Endothelial cell of umbilical vein (primary cell): ENCODE results near the gene CRHR2. TPM values are rescaled to one million over a fixed set of nuclear protein-coding genes. Genes with fewer than 3 reads are reported as not detected.

ENCODE experiments used
- BruUV-seq: library from RNA; stranded (reverse); fragments of 400-500 nt; replicated peaks from 2 replicates; lab custom pipeline; 2021; lab: Mats Ljungman, UMichigan
- CTCF ChIA-PET: fragments of 300-600, 350-600 bp; sonication (Branson Sonifier 250); formaldehyde crosslinking; loops from one replicate; lab custom pipeline; 2021; ENCODE audit warnings: antibody characterized with exemption, inconsistent platforms; lab: Charles Lee
- POLR2A ChIA-PET: fragments of 300-600, 350-600 bp; sonication (Branson Sonifier 250); formaldehyde crosslinking; loops from one replicate; lab custom pipeline; 2021; ENCODE audit warnings: antibody characterized with exemption, inconsistent platforms; lab: Charles Lee
- DNase-seq: peaks from one replicate; pipeline ENCODE4 v3.0.0-alpha.2; 2011; ENCODE audit warnings: low read depth, low spot score
- FAIRE-seq: peaks from 2 replicates; lab custom pipeline; 2011; peaks lifted over from hg19 to GRCh38; lab: Jason Lieb, UNC
- H2AFZ ChIP-seq: 2 replicates; pipeline ENCODE4 v1.6.0; 2012; ENCODE audit warnings: low read depth, low read length, control low read depth, inconsistent platforms
- H3K27ac ChIP-seq: 2 replicates; pipeline ENCODE4 v1.5.1; 2011; ENCODE audit warnings: low read depth, mild to moderate bottlenecking, control low read depth, low read length, moderate library complexity; ENCODE audit not compliant: insufficient read depth
- H3K27me3 ChIP-seq, 2 experiments: 2 replicates each; pipeline versions ENCODE4 v1.6.0 to v1.6.1; 2011; ENCODE audit warnings: low read length in 2 of 2, mixed read lengths in 1 of 2; ENCODE audit not compliant: control insufficient read depth in 2 of 2, insufficient read depth in 2 of 2
- H3K36me3 ChIP-seq, 2 experiments: 2 replicates in 1 of 2; 3 replicates in 1 of 2; pipeline ENCODE4 v1.5.1; 2011; ENCODE audit warnings: low read length in 2 of 2, mild to moderate bottlenecking in 1 of 2, moderate library complexity in 1 of 2; ENCODE audit not compliant: control insufficient read depth in 2 of 2, insufficient read depth in 2 of 2; ENCODE audit errors: extremely low read depth in 1 of 2
- H3K4me1 ChIP-seq: 3 replicates; pipeline ENCODE4 v1.5.1; 2011; ENCODE audit warnings: mild to moderate bottlenecking, low read length; ENCODE audit not compliant: control insufficient read depth, insufficient read depth; ENCODE audit errors: extremely low read depth
- H3K4me2 ChIP-seq: 2 replicates; pipeline ENCODE4 v1.6.1; 2011; ENCODE audit warnings: low read length, control low read depth, mixed read lengths; ENCODE audit not compliant: insufficient read depth
- H3K4me3 ChIP-seq, 3 experiments: fragments of 200-600 bp in 1 of 3; sonication (generic), shearing (Covaris generic) in 1 of 3; replicated peaks in 1 of 3; 2 replicates each; pipeline ENCODE4 v1.5.1; 2011 to 2016; ENCODE audit warnings: control low read depth in 3 of 3, low read length in 3 of 3, mild to moderate bottlenecking in 2 of 3, inconsistent platforms in 1 of 3, low read depth in 1 of 3, moderate library complexity in 1 of 3; ENCODE audit not compliant: insufficient read depth in 1 of 3
- H3K79me2 ChIP-seq: 2 replicates; pipeline ENCODE4 v1.6.0; 2012; ENCODE audit warnings: low read length, inconsistent platforms; ENCODE audit not compliant: control insufficient read depth, insufficient read depth
- H3K9ac ChIP-seq: replicated peaks from 2 replicates; pipeline ENCODE3; 2011; ENCODE audit warnings: low read length, control low read depth; ENCODE audit not compliant: insufficient read depth; ENCODE audit errors: extremely low read depth
- H3K9me1 ChIP-seq: replicated peaks from 3 replicates; pipeline ENCODE4 v1.6.0; 2011; ENCODE audit warnings: mild to moderate bottlenecking, low read length; ENCODE audit not compliant: control insufficient read depth, insufficient read depth; ENCODE audit errors: extremely low read depth
- H3K9me3 ChIP-seq: replicated peaks from 2 replicates; pipeline ENCODE4 v1.5.1; 2012; ENCODE audit warnings: low read length, inconsistent platforms; ENCODE audit not compliant: control insufficient read depth, insufficient read depth
- H4K20me1 ChIP-seq: replicated peaks from 2 replicates; pipeline ENCODE3; 2011; ENCODE audit warnings: mild to moderate bottlenecking, low read length; ENCODE audit not compliant: control insufficient read depth, insufficient read depth; ENCODE audit errors: extremely low read depth
- CTCF ChIP-seq, 2 donors: IDR thresholded peaks; 1 replicate in 1 of 2; 2 replicates in 1 of 2; pipeline ENCODE4 v1.5.1; 2011; ENCODE audit warnings: low read length in 2 of 2, mild to moderate bottlenecking in 2 of 2, moderate library complexity in 2 of 2, control low read depth in 1 of 2, inconsistent platforms in 1 of 2, low read depth in 1 of 2; ENCODE audit not compliant: insufficient read depth in 1 of 2; ENCODE audit errors: extremely low read depth in 1 of 2
- EZH2 ChIP-seq: IDR thresholded peaks from 2 replicates; pipeline ENCODE4 v1.6.1; 2012; ENCODE audit warnings: borderline replicate concordance, low read depth, mild to moderate bottlenecking, moderate library complexity, low read length, inconsistent platforms; ENCODE audit not compliant: severe bottlenecking
- FOS ChIP-seq: IDR thresholded peaks from 2 replicates; pipeline ENCODE4 v1.6.1; 2011; ENCODE audit warnings: mild to moderate bottlenecking, low read length, moderate library complexity, borderline replicate concordance; ENCODE audit not compliant: insufficient read depth
- GATA2 ChIP-seq: IDR thresholded peaks from 2 replicates; pipeline ENCODE4 v1.7.0; 2011; ENCODE audit warnings: low read depth, mild to moderate bottlenecking, moderate library complexity, mixed read lengths, low read length; ENCODE audit not compliant: insufficient read length, insufficient read depth
- JUN ChIP-seq: IDR thresholded peaks from 2 replicates; pipeline ENCODE4 v1.6.1; 2011; ENCODE audit warnings: borderline replicate concordance, low read depth; ENCODE audit not compliant: insufficient read length, insufficient read depth
- MYC ChIP-seq: IDR thresholded peaks from one replicate; pipeline ENCODE4 v1.6.1; 2011; ENCODE audit warnings: mild to moderate bottlenecking, low read depth, low read length
- POLR2A ChIP-seq: IDR thresholded peaks from 2 replicates; pipeline ENCODE4 v1.6.1; 2012; ENCODE audit warnings: low read depth, mild to moderate bottlenecking, control low read depth, low read length
- POLR2AphosphoS5 ChIP-seq: IDR thresholded peaks from 2 replicates; pipeline ENCODE4 v1.6.1; 2012; ENCODE audit warnings: low read depth, mild to moderate bottlenecking, control low read depth, low read length, moderate library complexity; ENCODE audit not compliant: insufficient read depth
- dilution Hi-C: fragments of 300-500 bp; cut with MboI; formaldehyde crosslinking; loops from one replicate; pipeline ENCODE4 v1.15.0; 2019; ENCODE audit warnings: low sequenced_read_pairs; ENCODE audit not compliant: extremely low pct_ligation_motif_present
- intact Hi-C: fragments of 100-400 bp; cut with micrococcal nuclease; formaldehyde crosslinking; loops from one replicate; pipeline ENCODE4 v1.10.0; 2022
- polyA plus RNA-seq, 4 experiments: library from polyadenylated mRNA; depleted of rRNA in 3 of 4; stranded (reverse) in 3 of 4; unstranded in 1 of 4; fragments of >200 nt; gene quantifications; 2 replicates each; pipeline versions ENCODE4 v1.2.1 to v1.2.3, GENCODE V29; 2011 to 2012; ENCODE audit warnings: missing spikeins in 1 of 4
- total RNA-seq: library from RNA; stranded (reverse); gene quantifications from 2 replicates; pipeline ENCODE4 v1.2.3, GENCODE V29; 2021
- TF ChIP-seq, protein P1 (sequence below): IDR thresholded peaks from 2 replicates; pipeline ENCODE4 v1.6.1; 2011; ENCODE audit not compliant: insufficient read depth, insufficient read length

CRHR2 gene
- total and polyA plus RNA-seq, 2 donors (not counting 3 experiments of a cell fraction or from before 2014, with no cell fraction given) = not detected

DNA sequence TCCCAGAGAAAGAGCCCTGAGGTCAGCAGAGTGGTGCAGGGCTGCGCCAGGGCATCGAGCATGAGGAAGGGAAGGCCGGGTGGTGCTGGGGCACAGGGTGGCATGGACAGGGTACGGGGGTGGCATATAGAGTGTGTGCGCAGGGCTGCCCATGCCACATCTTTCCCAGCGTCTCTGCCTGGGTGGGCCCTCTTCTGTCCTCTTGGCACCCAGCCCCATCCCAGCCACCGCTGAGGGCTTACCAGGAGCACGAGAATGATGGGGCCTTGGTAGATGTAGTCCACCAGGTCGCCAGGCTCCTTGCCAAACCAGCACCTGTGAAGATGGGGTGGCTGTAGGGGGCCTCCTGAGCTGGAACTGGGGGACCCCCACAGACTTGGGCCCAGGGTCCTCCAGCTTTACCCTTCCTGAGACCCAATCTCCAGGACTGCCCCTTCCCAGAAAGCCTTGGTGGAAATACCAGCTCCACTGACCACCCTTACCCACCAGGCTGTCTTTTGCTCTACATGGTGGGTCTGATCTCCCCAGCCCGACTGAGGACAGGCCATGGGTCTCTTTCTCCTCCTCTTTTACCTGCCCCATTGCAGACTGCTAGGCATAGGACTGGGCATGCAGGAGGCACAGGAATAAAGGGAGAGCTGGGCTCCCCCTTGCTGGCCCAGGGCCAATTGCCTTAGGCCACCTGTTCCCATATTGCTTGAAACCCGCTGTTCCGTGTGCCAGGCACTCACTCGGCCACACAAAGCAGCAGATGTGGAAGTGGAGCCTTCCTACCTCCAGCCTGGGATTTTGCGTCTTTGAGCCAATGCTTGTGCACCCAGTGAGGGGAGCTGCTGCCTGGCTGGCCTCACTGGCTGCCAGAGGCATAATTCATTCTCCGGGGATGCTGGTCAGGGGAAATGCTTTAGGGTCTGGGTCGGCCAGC is 21.7 kb downstream of the CRHR2 start:
- no peak overlapping the region for H3K9ac ChIP-seq
- no peak for FAIRE-seq
- no peaks in the 10 kb centered on the region for H4K20me1 ChIP-seq
- no peak overlapping the region for H3K4me2 ChIP-seq
- no peak overlapping the region for H3K4me3 ChIP-seq
- no peaks in the 10 kb centered on the region for H3K27me3 ChIP-seq
- H3K36me3 ChIP-seq = no peaks in the 10 kb centered on the region
- no peak overlapping the region for H3K27ac ChIP-seq
- ChIA-PET CTCF (no interaction called here), POLR2A (no interaction called here)
- no peak for DNase-seq
- no peak overlapping the region for H2AFZ ChIP-seq
- dilution Hi-C loops (no loop called here), intact Hi-C loops (no loop called here)
- TF ChIP-seq, protein P1, sequence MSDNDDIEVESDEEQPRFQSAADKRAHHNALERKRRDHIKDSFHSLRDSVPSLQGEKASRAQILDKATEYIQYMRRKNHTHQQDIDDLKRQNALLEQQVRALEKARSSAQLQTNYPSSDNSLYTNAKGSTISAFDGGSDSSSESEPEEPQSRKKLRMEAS = no peak
- TF ChIP-seq MYC = no peak
- TF ChIP-seq GATA2 = no peak
- TF ChIP-seq JUN = no peak
- no peak for TF ChIP-seq POLR2AphosphoS5
- TF ChIP-seq CTCF (IDR thresholded peaks at IDR 0.05; ENCODE audit: extremely low read depth in 1 of 2, insufficient read depth in 1 of 2, low read depth in 1 of 2, low read length in 2 of 2) = no peak
- no peak for TF ChIP-seq EZH2
- TF ChIP-seq POLR2A = no peak
- no peak for TF ChIP-seq FOS
- no peaks in the 10 kb centered on the region for H3K4me1 ChIP-seq
- no peaks in the 10 kb centered on the region for H3K9me1 ChIP-seq
- no peaks in the 10 kb centered on the region for H3K79me2 ChIP-seq
- no TSS peak for BruUV-seq
- H3K9me3 ChIP-seq = no peaks in the 10 kb centered on the region
